ENCODE measurements around the gene FBXL15.
A peak's percentile ranks its signal among the peaks of the same experiment; 100 is the strongest.

GRCh38 chr10:102452672-102453340 is 32.2 kb downstream of the FBXL15 start:
- TF ChIP-seq ZC3H10 (CRISPR knock-in tag; IDR thresholded peaks at IDR 0.05) (no peak), ZNF8 (CRISPR knock-in tag; IDR thresholded peaks at IDR 0.05) (peak; percentile 64; the same call in 1 of the 2 replicates), CREB5 (CRISPR knock-in tag; IDR thresholded peaks at IDR 0.05; ENCODE audit: low read depth) (no peak), SNAI2 (CRISPR knock-in tag; IDR thresholded peaks at IDR 0.05) (no peak), PATZ1 (CRISPR knock-in tag; IDR thresholded peaks at IDR 0.05; ENCODE audit: borderline replicate concordance) (no peak), ARNTL (CRISPR knock-in tag; IDR thresholded peaks at IDR 0.05; ENCODE audit: borderline replicate concordance, low read depth) (no peak), ZFP3 (CRISPR knock-in tag; IDR thresholded peaks at IDR 0.05) (no peak), POU6F1 (CRISPR knock-in tag; IDR thresholded peaks at IDR 0.05; ENCODE audit: borderline replicate concordance, low read depth) (no peak), BACH2 (CRISPR knock-in tag; IDR thresholded peaks at IDR 0.05; ENCODE audit: borderline replicate concordance) (no peak)

All from SK-N-SH treated with all-trans-retinoic acid at 6 μM for 48 hours (cell line).